Kidney epithelial cell (primary cell): Measurements from ENCODE around the gene DHRS7. TPM values are rescaled to one million over a fixed set of nuclear protein-coding genes. Genes with fewer than 3 reads are reported as not detected.

ENCODE experiments used
- DNase-seq: peaks from one replicate; pipeline ENCODE4 v3.0.0-alpha.2; 2010; ENCODE audit warnings: low read depth
- H3K27me3 ChIP-seq: 2 replicates; pipeline ENCODE4 v1.6.0; 2011; ENCODE audit warnings: low read length; ENCODE audit not compliant: control insufficient read depth, insufficient read depth
- H3K36me3 ChIP-seq: 2 replicates; pipeline ENCODE4 v1.5.1; 2011; ENCODE audit warnings: low read length; ENCODE audit not compliant: control insufficient read depth, insufficient read depth
- H3K4me3 ChIP-seq: 2 replicates; pipeline ENCODE4 v1.5.1; 2011; ENCODE audit warnings: low read depth, mild to moderate bottlenecking, control low read depth, low read length
- total RNA-seq: library from RNA; depleted of rRNA; stranded (reverse); fragments of >200 nt; gene quantifications from 2 replicates; pipeline ENCODE4 v1.2.3, GENCODE V29; 2015
- TF ChIP-seq, protein P1 (sequence below): IDR thresholded peaks from 2 replicates; pipeline ENCODE4 v1.5.1; 2011; ENCODE audit warnings: mild to moderate bottlenecking, moderate library complexity, low read length, control low read depth, inconsistent platforms; ENCODE audit not compliant: insufficient read depth, poor library complexity, severe bottlenecking

DHRS7 gene
- total RNA-seq, 1 donor from 2014 or later: 107 TPM

DNA sequence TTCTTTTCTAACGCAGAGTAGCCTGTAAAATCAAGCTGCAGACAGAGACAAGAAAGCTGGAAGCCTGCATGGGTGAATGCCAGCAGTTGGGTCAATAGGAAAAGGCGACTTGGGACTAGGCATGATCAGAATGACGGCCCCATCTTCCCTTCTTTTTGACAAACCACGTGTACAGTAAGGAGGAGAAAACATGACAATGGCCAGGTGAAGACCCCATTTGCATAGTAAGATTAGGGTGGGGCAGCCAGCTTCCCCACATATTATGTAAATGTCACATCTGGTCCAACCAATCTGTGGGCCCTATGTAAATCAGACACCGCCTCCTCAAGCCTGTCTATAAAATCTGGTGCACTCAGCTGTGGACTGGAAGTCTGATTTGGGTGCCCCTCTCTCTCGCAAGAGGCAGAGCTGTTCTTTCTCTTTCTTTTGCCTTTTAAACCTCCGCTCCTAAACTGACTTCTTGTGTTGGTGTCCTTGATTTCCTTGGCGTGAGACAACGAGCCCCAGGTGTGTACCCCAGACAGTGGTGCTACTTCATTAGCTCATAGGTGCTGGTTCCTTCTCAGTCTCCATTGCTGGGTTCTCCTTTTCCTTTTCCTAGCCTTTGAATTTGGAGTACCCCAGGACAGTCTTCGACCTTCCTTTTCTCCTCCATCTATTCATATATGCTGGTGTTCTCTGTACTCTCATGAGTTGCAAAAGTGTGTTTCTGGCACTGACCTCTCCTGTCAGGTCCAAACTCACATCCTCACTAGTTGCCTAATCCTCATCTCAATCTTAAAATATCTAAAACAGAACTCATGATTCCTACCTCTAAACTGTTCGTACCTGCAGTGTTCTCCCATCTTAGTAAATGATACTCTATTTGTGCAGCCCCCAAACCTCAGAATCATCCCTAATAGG lies 9.4 kb upstream of the DHRS7 start:
- Histone ChIP-seq H3K27me3 (no peaks in the 10 kb centered on the region), H3K4me3 (no peak overlapping the region), H3K36me3 (no peaks in the 10 kb centered on the region)
- TF ChIP-seq, protein P1, sequence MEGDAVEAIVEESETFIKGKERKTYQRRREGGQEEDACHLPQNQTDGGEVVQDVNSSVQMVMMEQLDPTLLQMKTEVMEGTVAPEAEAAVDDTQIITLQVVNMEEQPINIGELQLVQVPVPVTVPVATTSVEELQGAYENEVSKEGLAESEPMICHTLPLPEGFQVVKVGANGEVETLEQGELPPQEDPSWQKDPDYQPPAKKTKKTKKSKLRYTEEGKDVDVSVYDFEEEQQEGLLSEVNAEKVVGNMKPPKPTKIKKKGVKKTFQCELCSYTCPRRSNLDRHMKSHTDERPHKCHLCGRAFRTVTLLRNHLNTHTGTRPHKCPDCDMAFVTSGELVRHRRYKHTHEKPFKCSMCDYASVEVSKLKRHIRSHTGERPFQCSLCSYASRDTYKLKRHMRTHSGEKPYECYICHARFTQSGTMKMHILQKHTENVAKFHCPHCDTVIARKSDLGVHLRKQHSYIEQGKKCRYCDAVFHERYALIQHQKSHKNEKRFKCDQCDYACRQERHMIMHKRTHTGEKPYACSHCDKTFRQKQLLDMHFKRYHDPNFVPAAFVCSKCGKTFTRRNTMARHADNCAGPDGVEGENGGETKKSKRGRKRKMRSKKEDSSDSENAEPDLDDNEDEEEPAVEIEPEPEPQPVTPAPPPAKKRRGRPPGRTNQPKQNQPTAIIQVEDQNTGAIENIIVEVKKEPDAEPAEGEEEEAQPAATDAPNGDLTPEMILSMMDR: no peak
- DNase-seq: no peak

DNA sequence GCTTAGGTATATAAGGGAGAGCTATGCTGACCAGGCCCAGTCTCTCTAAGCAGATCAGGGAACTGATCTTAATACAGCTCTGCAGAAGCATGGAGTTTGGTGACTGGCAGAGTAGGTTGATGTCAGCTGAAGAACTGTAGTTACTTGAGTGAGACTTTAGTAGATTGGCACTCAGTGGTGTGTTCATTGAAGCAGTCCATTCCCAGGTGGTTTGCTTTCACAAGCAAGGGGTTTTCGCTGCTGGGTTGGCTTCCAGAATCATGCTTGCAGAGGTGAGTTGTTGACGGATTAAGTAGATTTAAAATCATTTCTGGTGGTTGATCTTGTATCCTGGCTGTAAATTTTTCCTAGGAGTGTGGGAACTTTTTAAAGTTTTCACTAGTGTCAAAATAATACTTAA lies 6.5 kb upstream of the DHRS7 start:
- Histone ChIP-seq H3K4me3 (no peak overlapping the region), H3K36me3 (no peaks in the 10 kb centered on the region), H3K27me3 (no peaks in the 10 kb centered on the region)
- DNase-seq: no peak
- TF ChIP-seq, protein P1: no peak

GRCh38 chr14:60170948-60171347 lies 5.8 kb upstream of the DHRS7 start:
- TF ChIP-seq, protein P1: no peak
- Histone ChIP-seq H3K36me3 (no peaks in the 10 kb centered on the region), H3K4me3 (no peak overlapping the region), H3K27me3 (no peaks in the 10 kb centered on the region)
- DNase-seq: no peak

GRCh38 chr14:60169722-60170121 lies 4.5 kb upstream of the DHRS7 start:
- no peak for DNase-seq
- Histone ChIP-seq H3K27me3 (no peaks in the 10 kb centered on the region), H3K36me3 (no peaks in the 10 kb centered on the region), H3K4me3 (no peak overlapping the region)
- TF ChIP-seq, protein P1: no peak

DNA sequence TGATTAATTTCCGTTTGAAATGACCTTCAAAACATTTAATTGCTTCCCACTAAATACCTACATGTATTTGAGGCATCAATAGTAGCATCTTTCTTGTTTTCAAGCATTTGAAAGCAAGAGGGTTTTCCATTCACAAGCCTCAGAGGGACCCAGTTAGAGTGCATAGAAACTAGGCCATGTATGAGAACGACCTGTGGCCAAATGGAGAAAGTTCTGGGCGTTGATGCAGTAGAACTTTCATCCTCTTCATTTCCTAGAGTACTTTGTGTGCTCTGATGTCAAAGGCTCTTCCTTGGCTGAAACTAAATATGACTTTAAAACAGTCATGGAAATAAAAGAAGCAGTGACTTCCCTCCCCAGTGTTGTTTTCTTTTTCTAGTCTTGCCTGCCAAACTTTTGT lies 944 bp upstream of the DHRS7 start:
- no peak for DNase-seq
- TF ChIP-seq, protein P1: no peak
- Histone ChIP-seq H3K4me3 (no peak overlapping the region), H3K27me3 (no peaks in the 10 kb centered on the region), H3K36me3 (no peaks in the 10 kb centered on the region)

DNA sequence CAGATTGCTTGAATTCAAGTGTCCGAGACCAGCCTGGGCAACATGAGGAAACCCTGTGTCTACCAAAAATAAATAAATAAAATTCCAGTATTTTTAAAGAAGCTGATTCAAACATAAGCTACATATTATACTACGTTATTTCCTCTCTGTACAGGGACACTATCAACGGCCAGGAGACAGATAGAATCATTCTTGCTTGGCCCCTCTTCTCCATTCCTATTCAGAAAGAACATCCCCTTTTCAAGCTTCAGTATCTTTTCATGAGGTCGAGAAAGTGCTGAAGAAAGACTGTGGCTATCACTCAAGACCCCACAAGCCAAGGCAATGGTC lies 314 bp upstream of the DHRS7 start:
- H3K27me3 ChIP-seq: no peaks in the 10 kb centered on the region
- no peaks in the 10 kb centered on the region for H3K36me3 ChIP-seq
- no peak for DNase-seq
- TF ChIP-seq, protein P1: no peak
- H3K4me3 ChIP-seq: peak overlapping the region; percentile 79
